Breast epithelium (tissue), 3 donors: Measurements from ENCODE around the gene TUBB8.

Experiments used
- CTCF ChIP-seq, 3 donors: fragments of 450-650 bp; IDR thresholded peaks; one replicate each; pipeline ENCODE4 v1.5.1; 2016 to 2017; ENCODE audit warnings: antibody characterized with exemption in 3 of 3, mild to moderate bottlenecking in 3 of 3, moderate library complexity in 3 of 3
- POLR2A ChIP-seq: fragments of 450-650 bp; IDR thresholded peaks from one replicate; pipeline ENCODE4 v1.6.1; 2016; ENCODE audit warnings: antibody characterized with exemption, mild to moderate bottlenecking, moderate library complexity

DNA sequence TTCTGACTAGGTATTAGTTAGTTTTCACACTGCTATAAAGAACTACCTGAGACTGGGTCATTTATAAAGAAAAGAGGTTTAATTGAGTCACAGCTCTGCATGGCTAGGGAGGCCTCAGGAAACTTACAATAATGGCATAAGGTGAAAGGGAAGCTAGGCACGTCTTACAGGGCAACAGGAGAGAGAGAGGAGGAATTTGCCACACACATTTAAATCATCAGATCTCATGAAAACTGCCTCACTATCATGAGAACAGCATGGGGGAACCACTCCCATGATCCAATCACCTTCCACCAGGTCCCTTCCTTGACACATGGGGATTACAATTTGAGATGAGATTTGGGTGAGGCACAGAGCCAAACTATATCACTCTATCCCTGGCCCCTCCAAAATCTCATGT lies 45.5 kb upstream of the TUBB8 start:
- TF ChIP-seq CTCF (IDR thresholded peaks at IDR 0.05), result no peak
- no peak for TF ChIP-seq POLR2A
